HG03520 (cell line): ENCODE results near the gene FBXL16.

Experiments
- ATAC-seq: cut with Tn5 transposase; IDR thresholded peaks from one replicate; pipeline ENCODE4 v1.9.1; 2021; ENCODE audit warnings: mild to moderate bottlenecking, moderate library complexity; ENCODE audit not compliant: unreplicated experiment

FBXL16 gene

DNA sequence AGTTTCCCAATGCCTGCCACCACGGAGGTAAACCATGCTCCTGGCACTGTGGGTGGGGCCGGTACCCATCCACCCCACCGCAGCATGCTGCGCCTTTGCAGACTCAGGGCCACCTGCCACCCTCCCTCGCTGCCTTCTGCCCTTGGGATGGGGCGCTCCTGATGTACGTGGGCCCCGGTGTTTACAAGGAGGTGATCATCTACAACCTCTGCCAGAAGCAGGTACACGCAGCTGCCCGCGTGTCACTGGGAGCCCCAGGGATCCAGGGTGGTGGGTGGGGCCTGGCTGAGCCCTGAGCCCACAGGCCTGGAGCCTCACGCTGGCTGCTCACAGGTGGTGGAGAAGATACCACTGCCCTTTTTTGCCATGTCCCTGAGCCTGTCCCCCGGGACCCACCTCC is 39.0 kb downstream of the FBXL16 start:
- ATAC-seq: no peak

DNA sequence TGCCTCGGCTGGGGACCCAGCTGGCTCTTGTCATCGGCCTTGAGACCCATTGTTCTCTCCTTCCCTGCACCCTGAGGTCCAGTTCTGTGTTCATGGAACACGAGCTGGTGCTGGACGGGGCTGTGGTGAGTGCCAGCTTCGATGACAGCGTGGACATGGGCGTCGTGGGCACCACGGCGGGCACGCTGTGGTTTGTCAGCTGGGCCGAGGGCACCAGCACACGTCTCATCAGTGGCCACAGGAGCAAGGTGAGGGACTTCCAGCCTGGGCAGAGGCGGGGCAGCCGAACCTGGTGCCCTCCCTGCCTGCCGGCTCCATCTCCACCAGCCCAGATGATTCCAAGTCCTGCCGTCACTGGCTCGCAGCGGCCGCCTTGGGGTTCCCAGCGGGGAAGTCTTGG is 43.0 kb downstream of the FBXL16 start:
- no peak for ATAC-seq

GRCh38 chr16:662095-662494 is 43.5 kb downstream of the FBXL16 start:
- ATAC-seq: no peak

GRCh38 chr16:661184-661821 is 44.3 kb downstream of the FBXL16 start:
- ATAC-seq: no peak

DNA sequence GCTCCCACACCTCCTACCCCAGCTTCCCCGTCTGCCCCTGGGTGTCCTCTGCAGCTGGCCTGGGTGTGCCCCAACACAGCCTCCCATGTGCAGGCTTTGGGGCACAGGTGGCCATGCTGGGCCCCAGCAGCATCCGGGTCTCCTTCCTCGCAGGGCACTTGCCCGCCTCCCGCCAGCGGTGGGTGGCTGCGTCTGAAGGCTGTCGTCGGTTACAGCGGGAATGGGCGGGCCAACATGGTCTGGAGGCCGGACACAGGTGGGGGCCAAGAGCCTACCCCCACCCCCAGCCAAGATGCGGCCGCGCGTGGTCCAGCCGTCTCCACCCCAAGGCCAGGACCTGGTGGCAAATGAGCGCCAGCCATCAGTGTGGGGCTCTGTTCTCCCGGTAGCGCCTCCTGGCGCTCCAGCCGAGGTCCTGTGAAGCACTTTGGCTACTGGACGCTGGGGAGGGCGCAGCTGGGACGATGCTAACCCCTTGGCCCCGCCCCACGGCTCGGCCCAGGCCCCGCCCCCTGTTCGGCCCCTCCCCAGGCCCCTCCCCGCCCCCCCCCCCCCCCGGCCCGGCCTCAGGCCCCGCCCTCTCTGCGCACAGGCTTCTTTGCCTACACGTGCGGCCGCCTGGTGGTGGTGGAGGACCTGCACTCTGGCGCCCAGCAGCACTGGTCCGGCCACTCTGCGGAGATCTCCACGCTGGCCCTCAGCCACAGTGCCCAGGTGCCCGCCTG is 45.0 kb downstream of the FBXL16 start:
- peak; percentile 47 for ATAC-seq

DNA sequence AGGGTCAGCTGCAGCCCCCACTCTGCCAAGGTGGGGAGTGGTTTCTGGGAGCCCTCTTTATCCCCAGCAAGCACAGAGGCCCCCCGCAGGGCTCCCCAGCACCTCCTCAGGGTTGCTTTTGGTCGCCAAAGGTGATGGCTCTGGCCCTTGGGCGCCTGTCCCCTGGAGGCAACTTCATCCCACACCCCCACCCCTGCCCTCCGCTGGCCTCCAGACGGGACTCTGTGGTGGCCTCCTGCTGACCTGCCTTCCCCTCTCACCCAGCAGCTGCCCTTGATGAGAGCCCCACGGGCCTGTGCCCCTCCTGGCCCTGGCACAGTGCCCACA is 45.5 kb downstream of the FBXL16 start:
- no peak for ATAC-seq

GRCh38 chr16:659618-660017 is 46.0 kb downstream of the FBXL16 start:
- ATAC-seq: no peak

GRCh38 chr16:658679-659571 is 46.7 kb downstream of the FBXL16 start:
- ATAC-seq: no peak

DNA sequence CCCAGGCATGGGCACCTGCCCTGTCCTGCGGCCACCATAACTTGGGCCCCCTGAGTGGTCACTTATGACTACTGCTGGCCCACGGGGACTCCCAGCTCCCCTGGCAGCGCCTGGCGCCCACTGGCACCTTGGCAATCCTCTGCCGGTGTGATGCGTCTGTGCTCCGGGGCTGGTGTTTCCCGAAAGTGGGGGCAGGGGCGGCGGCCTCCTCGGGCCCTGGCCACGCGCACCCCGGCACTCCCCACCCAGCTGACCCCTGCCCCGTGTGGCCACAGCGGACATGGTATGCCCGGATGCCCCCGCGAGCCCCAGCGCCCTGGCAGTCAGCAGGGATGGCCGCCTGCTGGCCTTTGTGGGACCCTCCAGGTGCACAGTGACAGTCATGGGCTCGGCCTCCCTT is 48.1 kb downstream of the FBXL16 start:
- no peak for ATAC-seq

GRCh38 chr16:654034-654433 is 51.6 kb downstream of the FBXL16 start:
- ATAC-seq: no peak

GRCh38 chr16:652454-653305 is 52.9 kb downstream of the FBXL16 start:
- no peak for ATAC-seq

DNA sequence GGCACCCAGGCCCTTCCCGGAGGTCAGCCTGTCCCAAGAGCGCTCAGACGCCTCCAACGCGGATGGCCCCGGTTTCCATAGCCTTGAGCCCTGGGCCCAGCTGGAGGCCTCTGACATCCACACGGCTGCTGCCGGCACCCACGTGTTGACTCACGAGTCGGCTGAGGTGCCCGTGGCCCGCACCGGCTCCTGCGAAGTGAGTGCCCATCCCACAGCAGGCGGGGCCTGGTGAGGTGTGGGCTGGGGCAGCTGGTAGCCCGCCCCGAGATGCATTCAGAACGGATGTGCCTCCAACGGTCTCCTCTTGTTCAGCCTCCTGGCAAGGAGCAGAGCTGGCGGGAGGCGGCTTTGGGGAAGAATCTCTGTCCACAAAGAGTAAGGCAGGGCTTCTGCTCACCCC is 53.8 kb downstream of the FBXL16 start:
- no peak for ATAC-seq

DNA sequence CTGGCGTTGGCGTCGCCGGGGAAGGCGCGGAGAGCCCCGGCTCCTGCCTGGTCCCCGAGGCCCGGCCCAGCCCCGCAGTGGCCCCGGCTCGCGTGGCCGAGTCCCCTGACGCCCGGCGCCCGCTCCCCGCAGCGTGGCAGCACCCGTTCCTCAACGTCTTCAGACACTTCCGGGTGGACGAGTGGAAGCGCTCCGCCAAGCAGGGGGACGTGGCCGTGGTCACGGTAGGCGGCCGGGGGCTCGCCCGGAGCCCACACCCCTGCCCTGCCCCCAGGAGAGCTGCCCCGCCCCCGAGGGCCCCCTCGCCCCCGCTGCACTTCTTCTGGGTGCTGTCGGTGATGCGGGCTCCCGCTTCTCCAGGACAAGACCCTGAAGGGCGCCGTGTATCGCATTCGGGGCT is 56.0 kb downstream of the FBXL16 start:
- ATAC-seq: peak; percentile 5

DNA sequence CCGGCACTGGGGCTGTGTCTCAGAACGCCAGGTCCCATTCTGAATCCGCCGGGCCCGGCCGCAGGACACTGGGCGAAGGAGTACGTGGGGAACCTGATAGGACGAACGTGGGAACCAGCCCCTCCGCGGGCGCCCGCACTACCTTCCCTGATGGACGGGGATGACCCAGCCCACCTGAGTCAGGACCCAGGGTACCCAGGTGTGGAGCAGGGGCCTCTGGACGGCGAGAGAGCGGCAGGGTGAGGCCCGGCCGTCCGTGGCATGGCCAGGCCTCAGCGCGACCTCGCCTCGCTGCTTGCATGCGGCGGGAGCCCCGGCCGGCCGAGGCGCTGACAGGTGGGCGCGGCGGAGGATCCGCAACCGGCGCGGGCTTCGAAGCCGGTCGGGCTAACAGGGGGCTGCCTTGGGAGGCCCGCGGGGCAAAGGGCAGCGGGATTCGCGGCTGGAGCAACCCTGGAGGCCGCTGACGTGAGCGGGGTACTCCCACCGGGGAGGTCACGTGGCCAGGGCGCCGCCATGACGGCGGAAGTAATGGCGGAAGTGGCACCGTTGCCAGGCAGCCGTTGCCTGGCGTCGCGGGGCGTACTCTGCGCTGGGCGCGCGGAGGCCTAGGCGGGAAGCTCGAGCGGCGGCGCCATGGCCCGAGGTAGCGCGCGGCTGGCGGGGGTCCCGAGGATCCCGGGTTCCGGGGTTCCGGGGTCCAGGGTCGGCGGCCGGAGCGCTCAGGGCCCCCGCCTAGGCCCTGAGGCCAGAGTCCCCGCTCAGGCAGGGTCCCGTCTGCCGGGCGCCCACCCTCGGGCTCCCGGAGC is 56.6 kb downstream of the FBXL16 start, which contains the start of gene WDR90:
WDR90 (plus strand) TSS at position 585 of the 809 bp plus-strand sequence; CDS start at position 637, 52 bp downstream.
- peak; percentile 59 for ATAC-seq

GRCh38 chr16:648071-648780 is 57.4 kb downstream of the FBXL16 start:
- ATAC-seq: no peak

DNA sequence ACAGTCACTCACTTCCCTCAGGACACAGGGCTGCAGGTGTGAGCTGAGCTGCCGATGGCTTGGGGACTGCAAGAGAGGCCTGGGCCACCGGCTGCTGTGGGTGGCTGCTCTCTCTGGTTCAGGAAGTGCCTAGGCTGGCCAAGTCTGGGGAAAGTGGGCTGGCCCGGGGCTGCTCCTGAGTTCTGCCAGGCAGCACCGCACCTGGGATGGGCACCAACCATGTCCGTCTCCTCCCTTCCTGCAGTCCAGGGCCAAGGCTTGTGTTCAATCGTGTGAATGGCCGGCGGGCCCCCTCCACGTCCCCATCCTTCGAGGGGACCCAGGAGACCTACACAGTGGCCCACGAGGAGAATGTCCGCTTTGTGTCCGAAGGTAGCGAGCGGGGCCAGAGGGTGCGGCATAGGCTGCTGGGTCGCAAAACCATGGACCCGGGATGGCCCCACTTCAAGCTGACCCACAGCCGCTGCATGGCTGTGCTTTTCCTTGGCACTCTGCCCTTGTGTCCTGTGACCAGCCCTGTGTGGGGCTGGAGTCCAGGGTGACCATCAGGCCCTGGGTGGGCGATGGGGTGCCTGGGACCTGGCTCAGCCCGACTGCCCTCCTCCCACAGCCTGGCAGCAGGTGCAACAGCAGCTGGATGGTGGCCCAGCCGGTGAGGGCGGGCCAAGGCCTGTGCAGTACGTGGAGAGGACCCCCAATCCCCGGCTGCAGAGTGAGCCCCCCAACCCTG is 58.3 kb downstream of the FBXL16 start:
- no peak for ATAC-seq

GRCh38 chr16:646679-647172 is 58.9 kb downstream of the FBXL16 start:
- no peak for ATAC-seq

GRCh38 chr16:645852-646678 is 59.5 kb downstream of the FBXL16 start:
- no peak for ATAC-seq
